Keratinocyte (primary cell): Measurements from ENCODE around the gene TMEM185A.
"Not testable (repeated sequence)": the region's sequence is repeated elsewhere in the genome, so short reads cannot be mapped to it uniquely, and the experiment has no call there.

ENCODE experiments used
- CTCF ChIP-seq, 3 experiments: IDR thresholded peaks in 1 of 3; conservative IDR thresholded peaks in 1 of 3; optimal IDR thresholded peaks in 1 of 3; 2 replicates in 2 of 3; 3 replicates in 1 of 3; pipeline versions ENCODE3 to v1.5.1; 2011; ENCODE audit warnings: low read length in 3 of 3, mild to moderate bottlenecking in 3 of 3, moderate library complexity in 2 of 3, control low read depth in 1 of 3, inconsistent platforms in 1 of 3; ENCODE audit not compliant: insufficient read depth in 2 of 3; ENCODE audit errors: extremely low read depth in 1 of 3
- EZH2 ChIP-seq: IDR thresholded peaks from one replicate; pipeline ENCODE4 v1.6.1; 2012; ENCODE audit warnings: inconsistent platforms, mild to moderate bottlenecking, low read length, moderate library complexity

- not testable (repeated sequence) for TF ChIP-seq CTCF (optimal IDR thresholded peaks at IDR 0.05 in 1 of 3, IDR thresholded peaks at IDR 0.05 in 1 of 3, conservative IDR thresholded peaks at IDR 0.05 in 1 of 3; ENCODE audit: extremely low read depth in 1 of 3, insufficient read depth in 2 of 3, low read length in 3 of 3); EZH2
Measured at GRCh38 chrX:149675088-149675487, 43.5 kb upstream of the TMEM185A start.
